ENCODE data around the gene TCF21. TPM values are rescaled to one million over a fixed set of nuclear protein-coding genes. Genes with fewer than 3 reads are reported as not detected.

Gene TCF21
- total RNA-seq (2014; rRNA removed; shearing (Covaris generic); ENCODE audit: low replicate concordance): not detected in 2 replicates

DNA sequence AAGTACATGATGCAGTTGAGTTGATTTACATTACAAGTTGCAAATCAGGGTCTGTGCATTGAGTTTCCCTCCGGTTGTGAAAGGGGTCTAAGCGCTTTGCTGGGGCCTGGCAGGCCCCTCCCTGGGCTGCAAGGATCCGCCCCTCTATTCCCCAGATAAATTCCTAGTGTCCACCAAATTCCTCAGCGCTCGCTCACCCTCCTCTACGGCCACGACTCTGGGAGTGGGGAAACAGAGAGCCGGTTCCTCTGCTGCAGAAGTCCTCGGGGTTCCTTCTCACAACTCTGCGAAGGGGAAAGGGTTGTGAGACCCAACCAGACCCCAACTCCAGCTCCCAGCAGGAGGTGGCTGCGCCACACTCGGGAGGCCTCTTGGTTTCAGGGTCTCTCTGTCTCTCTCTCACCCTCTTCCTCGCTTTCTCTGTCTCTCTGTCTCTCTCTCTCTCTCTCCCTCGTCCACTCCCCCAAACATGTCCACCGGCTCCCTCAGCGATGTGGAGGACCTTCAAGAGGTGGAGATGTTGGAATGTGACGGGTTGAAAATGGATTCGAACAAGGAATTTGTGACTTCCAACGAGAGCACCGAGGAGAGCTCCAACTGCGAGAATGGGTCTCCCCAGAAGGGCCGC lies at the start of gene TCF21:
Gene TCF21, plus strand, starts transcription at position 185 of the 628 bp plus-strand sequence. Its CDS starts 285 bp downstream, at position 470.
- Histone ChIP-seq H3K4me3 (ENCODE audit: low read length) (no peak within 1 kb of the TSS), H3K36me3 (ENCODE audit: insufficient read depth, low read length) (no peaks in the 10 kb centered on the region), H3K79me2 (ENCODE audit: low read length) (no peaks in the 10 kb centered on the region), H3K27ac (ENCODE audit: low read length) (no peak within 1 kb of the TSS), H3K9me3 (ENCODE audit: low read length) (no peaks in the 10 kb centered on the region), H3K9me2 (replicated peaks; ENCODE audit: insufficient read depth, low read length) (no peaks in the 10 kb centered on the region), H3K4me2 (ENCODE audit: low read depth, low read length, poor library complexity, severe bottlenecking) (no peak within 1 kb of the TSS), H3K9ac (ENCODE audit: low read length) (no peak within 1 kb of the TSS), H2AFZ (ENCODE audit: low read length) (no peak within 1 kb of the TSS), H3K4me1 (ENCODE audit: low read length) (no peaks in the 10 kb centered on the region), H4K20me1 (ENCODE audit: insufficient read depth, low read depth, low read length) (no peaks in the 10 kb centered on the region), H3K27me3 (ENCODE audit: low read length) (no peaks in the 10 kb centered on the region)
- no peak for DNase-seq

GRCh38 chr6:133841176-133841575 lies 47.7 kb upstream of the TCF21 start:
- no peaks in the 10 kb centered on the region for H3K36me3 ChIP-seq (ENCODE audit: insufficient read depth, low read length)
- no peaks in the 10 kb centered on the region for H3K9me2 ChIP-seq (replicated peaks; ENCODE audit: insufficient read depth, low read length)
- H4K20me1 ChIP-seq (ENCODE audit: insufficient read depth, low read depth, low read length): no peaks in the 10 kb centered on the region
- H2AFZ ChIP-seq (ENCODE audit: low read length): no peak overlapping the region
- no peaks in the 10 kb centered on the region for H3K79me2 ChIP-seq (ENCODE audit: low read length)
- H3K4me1 ChIP-seq (ENCODE audit: low read length): no peaks in the 10 kb centered on the region
- no peaks in the 10 kb centered on the region for H3K9me3 ChIP-seq (ENCODE audit: low read length)
- H3K4me3 ChIP-seq (ENCODE audit: low read length): no peak overlapping the region
- no peak overlapping the region for H3K9ac ChIP-seq (ENCODE audit: low read length)
- no peak for DNase-seq
- H3K4me2 ChIP-seq (ENCODE audit: low read depth, low read length, poor library complexity, severe bottlenecking): no peak overlapping the region
- H3K27ac ChIP-seq (ENCODE audit: low read length): no peak overlapping the region
- no peaks in the 10 kb centered on the region for H3K27me3 ChIP-seq (ENCODE audit: low read length)

- DNase-seq: no peak
- Histone ChIP-seq H3K9ac (ENCODE audit: low read length) (no peak overlapping the region), H3K9me2 (replicated peaks; ENCODE audit: insufficient read depth, low read length) (no peaks in the 10 kb centered on the region), H2AFZ (ENCODE audit: low read length) (no peak overlapping the region), H3K4me2 (ENCODE audit: low read depth, low read length, poor library complexity, severe bottlenecking) (no peak overlapping the region), H3K36me3 (ENCODE audit: insufficient read depth, low read length) (no peaks in the 10 kb centered on the region), H3K79me2 (ENCODE audit: low read length) (no peaks in the 10 kb centered on the region), H3K9me3 (ENCODE audit: low read length) (no peaks in the 10 kb centered on the region; the same call in 1 of the 2 replicates), H3K4me3 (ENCODE audit: low read length) (no peak overlapping the region), H4K20me1 (ENCODE audit: insufficient read depth, low read depth, low read length) (no peaks in the 10 kb centered on the region), H3K4me1 (ENCODE audit: low read length) (no peaks in the 10 kb centered on the region), H3K27me3 (ENCODE audit: low read length) (no peaks in the 10 kb centered on the region), H3K27ac (ENCODE audit: low read length) (no peak overlapping the region)
These were observed 45.8 kb upstream of the TCF21 start for GRCh38 chr6:133843098-133843497.

- H3K9ac ChIP-seq (ENCODE audit: low read length): no peak overlapping the region
- no peaks in the 10 kb centered on the region; the same call in 1 of the 2 replicates for H3K9me3 ChIP-seq (ENCODE audit: low read length)
- no peaks in the 10 kb centered on the region for H3K36me3 ChIP-seq (ENCODE audit: insufficient read depth, low read length)
- no peaks in the 10 kb centered on the region for H3K4me1 ChIP-seq (ENCODE audit: low read length)
- H3K27ac ChIP-seq (ENCODE audit: low read length): no peak overlapping the region
- H2AFZ ChIP-seq (ENCODE audit: low read length): no peak overlapping the region
- H3K4me3 ChIP-seq (ENCODE audit: low read length): no peak overlapping the region
- H3K27me3 ChIP-seq (ENCODE audit: low read length): no peaks in the 10 kb centered on the region
- no peaks in the 10 kb centered on the region for H3K79me2 ChIP-seq (ENCODE audit: low read length)
- DNase-seq: no peak
- no peaks in the 10 kb centered on the region for H3K9me2 ChIP-seq (replicated peaks; ENCODE audit: insufficient read depth, low read length)
- no peak overlapping the region for H3K4me2 ChIP-seq (ENCODE audit: low read depth, low read length, poor library complexity, severe bottlenecking)
- H4K20me1 ChIP-seq (ENCODE audit: insufficient read depth, low read depth, low read length): no peaks in the 10 kb centered on the region
These were observed 44.2 kb upstream of the TCF21 start for GRCh38 chr6:133844709-133845108.

DNA sequence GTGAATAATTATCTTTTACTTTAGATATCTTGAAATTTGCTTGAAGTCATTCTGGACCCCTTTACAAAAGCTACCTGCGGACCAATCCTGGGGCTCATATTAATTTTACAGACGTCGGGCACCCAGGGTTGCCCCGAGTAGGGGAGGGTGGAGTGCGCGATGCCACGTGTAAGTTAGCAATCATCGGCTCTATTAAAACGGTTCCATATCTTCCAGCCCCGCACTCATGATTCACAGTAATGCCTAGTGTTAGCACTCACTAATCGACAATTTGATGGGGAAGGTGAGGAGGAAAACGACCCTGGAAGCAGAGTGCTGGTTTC lies 34.9 kb upstream of the TCF21 start:
- no peaks in the 10 kb centered on the region for H3K4me1 ChIP-seq (ENCODE audit: low read length)
- H3K9me3 ChIP-seq (ENCODE audit: low read length): no peaks in the 10 kb centered on the region
- H3K36me3 ChIP-seq (ENCODE audit: insufficient read depth, low read length): no peaks in the 10 kb centered on the region
- H3K9me2 ChIP-seq (replicated peaks; ENCODE audit: insufficient read depth, low read length): no peaks in the 10 kb centered on the region
- DNase-seq: no peak
- no peaks in the 10 kb centered on the region for H3K79me2 ChIP-seq (ENCODE audit: low read length)
- H3K4me3 ChIP-seq (ENCODE audit: low read length): no peak overlapping the region
- no peak overlapping the region for H2AFZ ChIP-seq (ENCODE audit: low read length)
- H3K27ac ChIP-seq (ENCODE audit: low read length): no peak overlapping the region
- no peak overlapping the region for H3K4me2 ChIP-seq (ENCODE audit: low read depth, low read length, poor library complexity, severe bottlenecking)
- no peaks in the 10 kb centered on the region for H3K27me3 ChIP-seq (ENCODE audit: low read length)
- H3K9ac ChIP-seq (ENCODE audit: low read length): no peak overlapping the region
- no peaks in the 10 kb centered on the region for H4K20me1 ChIP-seq (ENCODE audit: insufficient read depth, low read depth, low read length)

DNA sequence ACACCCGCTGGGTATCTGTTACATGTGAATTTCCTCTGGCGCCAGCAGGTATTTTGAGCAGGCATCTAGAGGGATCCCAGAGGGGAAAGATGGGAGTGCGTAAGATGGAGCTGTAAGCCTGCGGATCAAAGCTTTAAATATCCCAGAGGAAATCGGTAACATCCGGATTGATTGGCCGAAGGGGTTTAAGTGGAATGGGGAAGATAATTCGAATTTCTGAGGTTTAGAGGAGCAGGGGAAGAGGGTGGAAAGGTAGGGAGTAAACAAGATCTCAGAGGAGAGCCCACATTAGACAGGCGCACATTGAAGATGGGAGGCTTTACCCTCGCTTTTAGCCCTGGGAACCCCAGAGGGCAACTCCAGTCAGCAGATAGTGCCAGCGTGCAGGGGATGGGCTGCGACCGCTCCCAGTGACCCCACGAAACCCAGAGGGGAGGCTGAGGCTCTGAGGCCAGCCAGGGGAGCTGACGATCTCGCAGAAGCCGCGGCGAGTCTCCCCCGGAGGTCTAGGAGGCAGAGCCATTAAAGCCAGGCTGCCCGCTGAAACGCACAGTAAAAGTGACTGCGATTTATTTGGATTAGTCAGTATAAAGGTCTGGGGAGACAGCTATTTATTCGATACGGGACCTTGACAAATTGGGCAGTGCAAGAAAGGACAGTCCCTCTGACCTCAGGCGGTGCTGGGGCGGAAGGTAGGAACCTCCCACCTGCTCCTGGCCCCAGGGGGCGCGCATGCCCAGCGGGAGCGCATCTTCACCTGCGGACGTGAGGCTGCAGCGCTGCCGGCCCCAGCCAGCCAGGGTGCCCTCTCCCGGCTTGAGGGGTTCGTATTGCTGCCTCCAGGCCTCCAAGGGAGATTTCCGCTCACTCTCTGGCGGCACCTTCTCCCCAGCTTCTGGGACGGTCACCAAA lies 34.3 kb upstream of the TCF21 start:
- H4K20me1 ChIP-seq (ENCODE audit: insufficient read depth, low read depth, low read length): no peaks in the 10 kb centered on the region
- H3K36me3 ChIP-seq (ENCODE audit: insufficient read depth, low read length): no peaks in the 10 kb centered on the region
- no peaks in the 10 kb centered on the region for H3K9me3 ChIP-seq (ENCODE audit: low read length)
- H3K27me3 ChIP-seq (ENCODE audit: low read length): no peaks in the 10 kb centered on the region
- no peak overlapping the region for H3K9ac ChIP-seq (ENCODE audit: low read length)
- no peak overlapping the region for H3K27ac ChIP-seq (ENCODE audit: low read length)
- no peaks in the 10 kb centered on the region for H3K79me2 ChIP-seq (ENCODE audit: low read length)
- no peaks in the 10 kb centered on the region for H3K4me1 ChIP-seq (ENCODE audit: low read length)
- no peak overlapping the region for H3K4me2 ChIP-seq (ENCODE audit: low read depth, low read length, poor library complexity, severe bottlenecking)
- no peaks in the 10 kb centered on the region for H3K9me2 ChIP-seq (replicated peaks; ENCODE audit: insufficient read depth, low read length)
- no peak overlapping the region for H3K4me3 ChIP-seq (ENCODE audit: low read length)
- DNase-seq: no peak
- no peak overlapping the region for H2AFZ ChIP-seq (ENCODE audit: low read length)

- no peak for DNase-seq
- Histone ChIP-seq H3K79me2 (ENCODE audit: low read length) (no peaks in the 10 kb centered on the region), H3K36me3 (ENCODE audit: insufficient read depth, low read length) (no peaks in the 10 kb centered on the region), H3K4me3 (ENCODE audit: low read length) (no peak overlapping the region), H3K27ac (ENCODE audit: low read length) (no peak overlapping the region), H4K20me1 (ENCODE audit: insufficient read depth, low read depth, low read length) (no peaks in the 10 kb centered on the region), H3K4me2 (ENCODE audit: low read depth, low read length, poor library complexity, severe bottlenecking) (no peak overlapping the region), H3K9me2 (replicated peaks; ENCODE audit: insufficient read depth, low read length) (no peaks in the 10 kb centered on the region), H2AFZ (ENCODE audit: low read length) (no peak overlapping the region), H3K9me3 (ENCODE audit: low read length) (no peaks in the 10 kb centered on the region), H3K4me1 (ENCODE audit: low read length) (no peaks in the 10 kb centered on the region), H3K27me3 (ENCODE audit: low read length) (no peaks in the 10 kb centered on the region), H3K9ac (ENCODE audit: low read length) (no peak overlapping the region)
These were observed 33.5 kb upstream of the TCF21 start for GRCh38 chr6:133855276-133855990.

DNA sequence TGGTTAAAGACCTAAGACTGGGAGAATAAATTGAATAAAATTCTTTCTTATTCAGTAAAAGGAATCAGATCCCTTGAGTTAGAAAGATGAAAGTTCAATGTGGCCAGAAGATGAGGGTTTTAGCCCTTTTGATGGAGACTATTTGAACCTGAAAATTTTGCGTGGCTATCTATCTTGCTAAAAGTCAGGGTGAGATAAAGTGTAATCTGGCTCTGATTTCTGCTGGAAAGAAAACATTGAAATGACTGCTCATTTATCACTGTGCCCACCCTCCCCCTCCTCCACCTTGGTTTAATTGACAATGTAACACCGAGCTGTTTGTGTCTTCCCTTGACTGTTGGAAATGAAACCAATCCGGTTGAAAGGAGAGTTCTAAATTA lies 32.9 kb upstream of the TCF21 start:
- H3K4me2 ChIP-seq (ENCODE audit: low read depth, low read length, poor library complexity, severe bottlenecking): no peak overlapping the region
- H3K79me2 ChIP-seq (ENCODE audit: low read length): no peaks in the 10 kb centered on the region
- no peak overlapping the region for H2AFZ ChIP-seq (ENCODE audit: low read length)
- no peaks in the 10 kb centered on the region for H3K9me2 ChIP-seq (replicated peaks; ENCODE audit: insufficient read depth, low read length)
- H3K27ac ChIP-seq (ENCODE audit: low read length): no peak overlapping the region
- no peak overlapping the region for H3K9ac ChIP-seq (ENCODE audit: low read length)
- no peaks in the 10 kb centered on the region for H3K36me3 ChIP-seq (ENCODE audit: insufficient read depth, low read length)
- H3K27me3 ChIP-seq (ENCODE audit: low read length): no peaks in the 10 kb centered on the region
- H4K20me1 ChIP-seq (ENCODE audit: insufficient read depth, low read depth, low read length): no peaks in the 10 kb centered on the region
- H3K4me3 ChIP-seq (ENCODE audit: low read length): no peak overlapping the region
- H3K9me3 ChIP-seq (ENCODE audit: low read length): no peaks in the 10 kb centered on the region
- no peak for DNase-seq
- H3K4me1 ChIP-seq (ENCODE audit: low read length): no peaks in the 10 kb centered on the region
